Measurements from ENCODE around the gene FLAD1.

FLAD1 gene

GRCh38 chr1:154992721-154993571 is 9.8 kb downstream of the FLAD1 start:
- DNase-seq, result peak; percentile 26

GRCh38 chr1:154993572-154994268 is 10.6 kb downstream of the FLAD1 start, which contains the start of gene LENEP:
LENEP (plus strand) TSS chr1:154993586; CDS start chr1:154993608, 22 bp downstream.
- DNase-seq, result no peak

GRCh38 chr1:154994269-154994587 is 11.1 kb downstream of the FLAD1 start:
- DNase-seq, result no peak

- no peak for DNase-seq
Measured at GRCh38 chr1:154994591-154994990, 11.4 kb downstream of the FLAD1 start.

- DNase-seq, result peak; percentile 35
Measured at GRCh38 chr1:154995301-154995983, 12.3 kb downstream of the FLAD1 start.

- DNase-seq, result peak; percentile 51
Measured at GRCh38 chr1:154996966-154997701, 14.0 kb downstream of the FLAD1 start.

GRCh38 chr1:154998201-154998780 is 15.1 kb downstream of the FLAD1 start:
- DNase-seq, result no peak

GRCh38 chr1:154998818-154999570 is 15.8 kb downstream of the FLAD1 start:
- DNase-seq, result peak; percentile 61

GRCh38 chr1:154999571-155000410 is 16.6 kb downstream of the FLAD1 start:
- no peak for DNase-seq

- DNase-seq, result no peak
Measured at GRCh38 chr1:155000411-155000725, 17.2 kb downstream of the FLAD1 start.

- DNase-seq, result peak; percentile 73
Measured at GRCh38 chr1:155000726-155001424, 17.7 kb downstream of the FLAD1 start.

GRCh38 chr1:155001425-155001674 is 18.2 kb downstream of the FLAD1 start:
- no peak for DNase-seq

- DNase-seq, result peak; percentile 95
Measured at GRCh38 chr1:155001675-155002463, 18.7 kb downstream of the FLAD1 start.

GRCh38 chr1:155002464-155003226 is 19.5 kb downstream of the FLAD1 start, which contains the start of gene ZBTB7B:
ZBTB7B (plus strand) TSS chr1:155002802; CDS start chr1:155014661, 11,859 bp downstream.
- no peak for DNase-seq

GRCh38 chr1:155003227-155003765 is 20.2 kb downstream of the FLAD1 start:
- no peak for DNase-seq

- DNase-seq, result peak; percentile 22
Measured at GRCh38 chr1:155003766-155004351, 20.7 kb downstream of the FLAD1 start.

GRCh38 chr1:155004352-155005075 is 21.4 kb downstream of the FLAD1 start:
- DNase-seq, result no peak
